WTC11 (cell line): Measurements from ENCODE around the gene ZBTB39. TPM values are rescaled to one million over a fixed set of nuclear protein-coding genes. Genes with fewer than 3 reads are reported as not detected.

Source experiments
- ATAC-seq: fragments of 200-7000 bp; cut with Tn5 transposase; 2 replicates; pipeline ENCODE4 v1.10.0; 2021; ENCODE audit warnings: mild to moderate bottlenecking, moderate library complexity
- CTCF ChIA-PET: fragments of 300-600 bp; sonication (Branson Sonifier 250); formaldehyde crosslinking; loops from one replicate; lab custom pipeline; 2021; ENCODE audit warnings: antibody characterized with exemption; lab: Charles Lee
- POLR2A ChIA-PET: fragments of 350-600 bp; sonication (Branson Sonifier 250); formaldehyde crosslinking; loops from one replicate; lab custom pipeline; 2021; ENCODE audit warnings: antibody characterized with exemption; lab: Charles Lee
- DNase-seq: peaks from one replicate; pipeline ENCODE4 v3.0.0; 2021; ENCODE audit warnings: low spot score
- H3K27ac Mint-ChIP-seq: 2 replicates; pipeline ENCODE4 v1.8.0; 2021; ENCODE audit warnings: mixed read lengths
- H3K27me3 Mint-ChIP-seq: 2 replicates; pipeline ENCODE4 v1.8.0; 2021; ENCODE audit warnings: low read depth, mild to moderate bottlenecking, moderate library complexity, mixed read lengths
- H3K36me3 Mint-ChIP-seq: 2 replicates; pipeline ENCODE4 v1.8.0; 2021; ENCODE audit warnings: mixed read lengths
- H3K4me1 Mint-ChIP-seq: 2 replicates; pipeline ENCODE4 v1.8.0; 2022; ENCODE audit warnings: mixed read lengths
- H3K4me3 Mint-ChIP-seq: 2 replicates; pipeline ENCODE4 v1.8.0; 2021; ENCODE audit warnings: mild to moderate bottlenecking, moderate library complexity, mixed read lengths
- H3K9me3 Mint-ChIP-seq: 2 replicates; pipeline ENCODE4 v1.8.0; 2021; ENCODE audit warnings: mixed read lengths
- AR ChIP-seq: fragments of 250-450 bp; sonication (Bioruptor Pico); IDR thresholded peaks from 2 replicates; pipeline ENCODE4 v1.9.0; 2021; ENCODE audit warnings: mild to moderate bottlenecking
- CTCF ChIP-seq: fragments of 200-600 bp; IDR thresholded peaks from 2 replicates; pipeline ENCODE4 v1.8.0; 2022; ENCODE audit warnings: antibody characterized with exemption
- ETV6 ChIP-seq: sonication (generic); formaldehyde crosslinking; IDR thresholded peaks from 2 replicates; pipeline ENCODE4 v1.8.1; 2022; ENCODE audit warnings: mild to moderate bottlenecking, missing genetic modification reagents
- FOXK1 ChIP-seq: sonication (generic); formaldehyde crosslinking; IDR thresholded peaks from 2 replicates; pipeline ENCODE4 v1.8.0; 2022; ENCODE audit warnings: mild to moderate bottlenecking, moderate library complexity, missing genetic modification reagents
- KAT7 ChIP-seq: sonication (generic); formaldehyde crosslinking; IDR thresholded peaks from 2 replicates; pipeline ENCODE4 v1.8.1; 2023; ENCODE audit warnings: missing genetic modification reagents, mild to moderate bottlenecking, borderline replicate concordance
- MAX ChIP-seq: sonication (generic); formaldehyde crosslinking; IDR thresholded peaks from 2 replicates; pipeline ENCODE4 v1.8.0; 2022; ENCODE audit warnings: mild to moderate bottlenecking, missing genetic modification reagents
- NFYB ChIP-seq: sonication (generic); formaldehyde crosslinking; conservative IDR thresholded peaks from 2 replicates; pipeline ENCODE4 v1.8.0; 2022; ENCODE audit warnings: low read depth, missing genetic modification reagents
- NR1H2 ChIP-seq: sonication (generic); formaldehyde crosslinking; IDR thresholded peaks from 2 replicates; pipeline ENCODE4 v1.9.0; 2021; ENCODE audit warnings: mild to moderate bottlenecking, moderate library complexity, missing genetic modification reagents
- NR2C2 ChIP-seq: sonication (generic); formaldehyde crosslinking; IDR thresholded peaks from 2 replicates; pipeline ENCODE4 v1.8.0; 2022; ENCODE audit warnings: mild to moderate bottlenecking, missing genetic modification reagents
- NR3C1 ChIP-seq: sonication (generic); formaldehyde crosslinking; conservative IDR thresholded peaks from 2 replicates; pipeline ENCODE4 v1.8.1; 2023; ENCODE audit warnings: low read depth, mild to moderate bottlenecking, missing genetic modification reagents
- PRRX2 ChIP-seq: fragments of 250-450 bp; sonication (Bioruptor Pico); IDR thresholded peaks from 2 replicates; pipeline ENCODE4 v1.8.0; 2021; ENCODE audit warnings: mild to moderate bottlenecking
- ZNF317 ChIP-seq: sonication (generic); formaldehyde crosslinking; IDR thresholded peaks from 2 replicates; pipeline ENCODE4 v1.8.1; 2023; ENCODE audit warnings: low read depth, mild to moderate bottlenecking, moderate library complexity, missing genetic modification reagents, borderline replicate concordance
- ZNF396 ChIP-seq: fragments of 250-450 bp; sonication (Bioruptor Pico); IDR thresholded peaks from 2 replicates; pipeline ENCODE4 v1.8.0; 2021; ENCODE audit warnings: mild to moderate bottlenecking, moderate library complexity, borderline replicate concordance
- ZNF416 ChIP-seq: fragments of 250-450 bp; sonication (Bioruptor Pico); IDR thresholded peaks from 2 replicates; pipeline ENCODE4 v1.9.0; 2021; ENCODE audit warnings: mild to moderate bottlenecking, inconsistent platforms
- ZNF425 ChIP-seq: fragments of 250-450 bp; sonication (Bioruptor Pico); conservative IDR thresholded peaks from 2 replicates; pipeline ENCODE4 v1.9.0; 2021; ENCODE audit warnings: mild to moderate bottlenecking
- ZSCAN18 ChIP-seq: fragments of 250-450 bp; sonication (Bioruptor Pico); IDR thresholded peaks from 2 replicates; pipeline ENCODE4 v2.1.2; 2022; ENCODE audit warnings: mild to moderate bottlenecking, moderate library complexity
- total RNA-seq: library from RNA; stranded (reverse); gene quantifications from 3 replicates; pipeline ENCODE4 v1.2.3, GENCODE V29; 2021

Gene ZBTB39
- total RNA-seq, 1 experiment from 2014 or later, result 20.2 TPM

GRCh38 chr12:57046086-57046791 lies 39.9 kb upstream of the ZBTB39 start:
- DNase-seq (no peak), ATAC-seq (no peak)
- TF ChIP-seq ZNF416, result no peak
- no peak for TF ChIP-seq CTCF
- TF ChIP-seq ZSCAN18, result no peak
- no peak for TF ChIP-seq NFYB (CRISPR knock-in tag)
- no peak for TF ChIP-seq FOXK1 (CRISPR knock-in tag)
- no peak for TF ChIP-seq ZNF425 (CRISPR knock-in tag)
- no peak for TF ChIP-seq MAX (CRISPR knock-in tag)
- TF ChIP-seq NR3C1 (CRISPR knock-in tag), result no peak
- TF ChIP-seq KAT7, result no peak
- TF ChIP-seq AR (CRISPR knock-in tag), result no peak
- no peak for TF ChIP-seq ZNF317 (CRISPR knock-in tag)
- TF ChIP-seq PRRX2, result no peak
- POLR2A ChIA-PET, result no interaction called here
- Mint-ChIP-seq H3K27ac (no peak overlapping the region), H3K27me3 (peaks cover 10% of the 10 kb centered on the region; the same call in 1 of the 2 replicates), H3K4me3 (no peak overlapping the region), H3K36me3 (no peaks in the 10 kb centered on the region), H3K4me1 (no peaks in the 10 kb centered on the region), H3K9me3 (no peaks in the 10 kb centered on the region)
- CTCF ChIA-PET, result interaction anchor here (0.9 to 2.5 kb wide), 5 partner anchors 15 to 78 kb away, joined by 3 to 7 read pairs (median 4); partner anchors contain the start of gene NEMP1

- Mint-ChIP-seq H3K27me3 (peaks cover 10% of the 10 kb centered on the region; the same call in 1 of the 2 replicates), H3K4me1 (no peaks in the 10 kb centered on the region), H3K4me3 (no peak overlapping the region), H3K27ac (no peak overlapping the region), H3K9me3 (no peaks in the 10 kb centered on the region), H3K36me3 (no peaks in the 10 kb centered on the region)
- ChIA-PET CTCF (no interaction called here), POLR2A (no interaction called here)
- TF ChIP-seq ETV6 (no peak), NR1H2 (no peak), ZNF396 (CRISPR knock-in tag) (no peak), NR2C2 (CRISPR knock-in tag) (no peak)
- no peak for ATAC-seq
- no peak for DNase-seq
Measured at GRCh38 chr12:57044889-57045288, 38.5 kb upstream of the ZBTB39 start.
